A673 (cell line): ENCODE results near the gene SLC47A2.

Experiments
- CTCF ChIP-seq: fragments of 300-800, 200-600 bp; sonication (generic); conservative IDR thresholded peaks from 2 replicates; pipeline ENCODE4 v1.5.1; 2017; ENCODE audit warnings: low read depth, mild to moderate bottlenecking, antibody characterized with exemption, low read length, moderate library complexity, mixed read lengths
- EZH2 ChIP-seq: fragments of 200-600 bp; sonication (generic); IDR thresholded peaks from 2 replicates; pipeline ENCODE4 v1.6.1; 2017; ENCODE audit warnings: borderline replicate concordance, low read depth, mild to moderate bottlenecking, mixed read lengths, antibody characterized with exemption, low read length; ENCODE audit not compliant: poor library complexity, severe bottlenecking

- TF ChIP-seq CTCF: no peak
- TF ChIP-seq EZH2: no peak
These were observed 36.0 kb upstream of the SLC47A2 start for GRCh38 chr17:19752216-19753050.
